H9 (cell line): Measurements from ENCODE around the gene TSC22D3. TPM values are rescaled to one million over a fixed set of nuclear protein-coding genes. Genes with fewer than 3 reads are reported as not detected.

ENCODE experiments used
- DNase-seq: peaks from one replicate; pipeline ENCODE4 v3.0.0-alpha.2; 2017
- H2AFZ ChIP-seq: one replicate; pipeline ENCODE4 v1.6.1; 2013; ENCODE audit warnings: mild to moderate bottlenecking, low read length, control low read depth, moderate library complexity
- H2AK5ac ChIP-seq: 2 replicates; pipeline ENCODE4 v1.6.1; 2013; ENCODE audit warnings: low read length, control low read depth, mixed read lengths; ENCODE audit not compliant: insufficient read length
- H2BK120ac ChIP-seq: one replicate; pipeline ENCODE4 v1.6.1; 2013; ENCODE audit warnings: low read depth, mild to moderate bottlenecking, low read length, control low read depth, inconsistent platforms; ENCODE audit not compliant: poor library complexity, severe bottlenecking
- H2BK12ac ChIP-seq: 2 replicates; pipeline ENCODE4 v1.6.1; 2013; ENCODE audit warnings: low read length, control low read depth, mixed read lengths, low read depth; ENCODE audit not compliant: insufficient read length
- H2BK15ac ChIP-seq: 2 replicates; pipeline ENCODE4 v1.6.1; 2013; ENCODE audit warnings: low read depth, low read length, control low read depth
- H2BK20ac ChIP-seq: one replicate; pipeline ENCODE4 v1.6.1; 2013; ENCODE audit warnings: low read depth, mild to moderate bottlenecking, low read length, control low read depth, inconsistent platforms; ENCODE audit not compliant: poor library complexity, severe bottlenecking
- H2BK5ac ChIP-seq: 2 replicates; pipeline ENCODE4 v1.6.1; 2013; ENCODE audit warnings: low read length, control low read depth, mixed read lengths; ENCODE audit not compliant: insufficient read length
- H3K14ac ChIP-seq: 2 replicates; pipeline ENCODE4 v1.6.1; 2013; ENCODE audit warnings: low read length, control low read depth; ENCODE audit not compliant: insufficient read depth
- H3K18ac ChIP-seq: 2 replicates; pipeline ENCODE4 v1.6.1; 2013; ENCODE audit warnings: low read depth, mild to moderate bottlenecking, mixed read lengths, low read length, control low read depth; ENCODE audit not compliant: insufficient read length
- H3K23ac ChIP-seq: 2 replicates; pipeline ENCODE4 v1.6.1; 2013; ENCODE audit warnings: low read length, control low read depth, mixed read lengths, low read depth; ENCODE audit not compliant: insufficient read length
- H3K23me2 ChIP-seq: 2 replicates; pipeline ENCODE4 v1.6.1; 2013; ENCODE audit warnings: low read depth, mild to moderate bottlenecking, mixed read lengths, low read length, control low read depth; ENCODE audit not compliant: insufficient read length, poor library complexity, severe bottlenecking
- H3K27ac ChIP-seq: 2 replicates; pipeline ENCODE4 v1.5.1; 2013; ENCODE audit warnings: low read length, control low read depth, mixed read lengths, low read depth; ENCODE audit not compliant: insufficient read length
- H3K27me3 ChIP-seq: 2 replicates; pipeline ENCODE4 v1.6.1; 2013; ENCODE audit warnings: low read length, control low read depth, inconsistent platforms; ENCODE audit not compliant: insufficient read depth
- H3K4ac ChIP-seq: 2 replicates; pipeline ENCODE4 v1.6.1; 2013; ENCODE audit warnings: low read depth, mild to moderate bottlenecking, control low read depth, inconsistent platforms, low read length, moderate library complexity
- H3K4me1 ChIP-seq: 2 replicates; pipeline ENCODE4 v1.6.1; 2013; ENCODE audit warnings: low read length, control low read depth, inconsistent platforms; ENCODE audit not compliant: insufficient read depth
- H3K4me2 ChIP-seq: 2 replicates; pipeline ENCODE4 v1.6.1; 2013; ENCODE audit warnings: low read length, control low read depth, mixed read lengths; ENCODE audit not compliant: insufficient read length, insufficient read depth
- H3K56ac ChIP-seq: 2 replicates; pipeline ENCODE4 v1.6.1; 2013; ENCODE audit warnings: low read depth, mild to moderate bottlenecking, mixed read lengths, low read length, control low read depth; ENCODE audit not compliant: insufficient read length
- H3K79me1 ChIP-seq: 2 replicates; pipeline ENCODE4 v1.6.1; 2013; ENCODE audit warnings: low read depth, mild to moderate bottlenecking, moderate library complexity, low read length, control low read depth, inconsistent platforms; ENCODE audit not compliant: insufficient read depth, poor library complexity, severe bottlenecking
- H3K79me2 ChIP-seq: 2 replicates; pipeline ENCODE4 v1.6.1; 2013; ENCODE audit warnings: low read length, control low read depth, inconsistent platforms; ENCODE audit not compliant: insufficient read depth
- H3K9ac ChIP-seq: 2 replicates; pipeline ENCODE4 v1.6.1; 2013; ENCODE audit warnings: low read length, control low read depth, mixed read lengths; ENCODE audit not compliant: insufficient read length; ENCODE audit errors: extremely low read depth
- H3K9me3 ChIP-seq: one replicate; pipeline ENCODE4 v1.6.1; 2013; ENCODE audit warnings: low read depth, low read length, inconsistent platforms; ENCODE audit not compliant: control insufficient read depth
- H3T11ph ChIP-seq: one replicate; pipeline ENCODE4 v1.6.1; 2013; ENCODE audit warnings: mild to moderate bottlenecking, low read length, control low read depth, inconsistent platforms
- H4K20me1 ChIP-seq: one replicate; pipeline ENCODE4 v1.6.1; 2013; ENCODE audit not compliant: control insufficient read depth, insufficient read length, insufficient read depth
- H4K5ac ChIP-seq: 2 replicates; pipeline ENCODE4 v1.6.1; 2013; ENCODE audit warnings: low read depth, mild to moderate bottlenecking, mixed read lengths, low read length, control low read depth; ENCODE audit not compliant: insufficient read length
- H4K8ac ChIP-seq: replicated peaks from 2 replicates; pipeline ENCODE4 v1.6.1; 2013; ENCODE audit warnings: low read length, control low read depth, mixed read lengths, low read depth; ENCODE audit not compliant: insufficient read length
- H4K91ac ChIP-seq: 2 replicates; pipeline ENCODE4 v1.6.1; 2013; ENCODE audit warnings: low read depth, mild to moderate bottlenecking, moderate library complexity, mixed read lengths, low read length, control low read depth; ENCODE audit not compliant: insufficient read length
- H3K27ac Mint-ChIP-seq, 3 experiments: 2 replicates in 2 of 3; 3 replicates in 1 of 3; pipeline ENCODE4 v1.8.0; 2020 to 2021; ENCODE audit warnings: mixed read lengths in 3 of 3, mild to moderate bottlenecking in 1 of 3, moderate library complexity in 1 of 3
- H3K27me3 Mint-ChIP-seq: 2 replicates; pipeline ENCODE4 v1.8.0; 2021; ENCODE audit warnings: low read depth, mild to moderate bottlenecking, moderate library complexity, mixed read lengths
- H3K36me3 Mint-ChIP-seq, 3 experiments: 2 replicates in 2 of 3; 3 replicates in 1 of 3; pipeline ENCODE4 v1.8.0; 2020 to 2021; ENCODE audit warnings: low read depth in 3 of 3, mixed read lengths in 3 of 3; ENCODE audit not compliant: insufficient read depth in 1 of 3
- H3K4me1 Mint-ChIP-seq, 2 experiments: 2 replicates each; pipeline ENCODE4 v1.8.0; 2020; ENCODE audit warnings: mixed read lengths in 2 of 2
- H3K4me3 Mint-ChIP-seq, 2 experiments: 2 replicates in 1 of 2; 3 replicates in 1 of 2; pipeline ENCODE4 v1.8.0; 2020 to 2021; ENCODE audit warnings: mild to moderate bottlenecking in 2 of 2, mixed read lengths in 2 of 2, moderate library complexity in 1 of 2
- H3K9me3 Mint-ChIP-seq, 2 experiments: 2 replicates in 1 of 2; 3 replicates in 1 of 2; pipeline ENCODE4 v1.8.0; 2020; ENCODE audit warnings: mild to moderate bottlenecking in 2 of 2, mixed read lengths in 2 of 2, moderate library complexity in 1 of 2
- WGBS: extraction: QIAGEN DNeasy Blood & Tissue Kit; methylation state at CpG from one replicate; pipeline ENCODE4 v1.1.7; 2013; ENCODE audit warnings: missing lambda C conversion rate, low lambda C conversion rate, mixed read lengths; ENCODE audit not compliant: insufficient read length; ENCODE audit errors: extremely low coverage; 5-methylcytosine and 5-hydroxymethylcytosine counted together
- total RNA-seq: library from RNA; stranded (reverse); gene quantifications from 2 replicates; pipeline ENCODE4 v1.2.1, GENCODE V29; 2021
- TF ChIP-seq, protein P1 (sequence below): fragments of 200-600 bp; sonication (generic); conservative IDR thresholded peaks from 3 replicates; pipeline ENCODE4 v1.8.0; 2021; ENCODE audit warnings: antibody characterized with exemption, mild to moderate bottlenecking

The TSC22D3 gene
- total RNA-seq, 1 experiment from 2014 or later = 10.5 TPM

DNA sequence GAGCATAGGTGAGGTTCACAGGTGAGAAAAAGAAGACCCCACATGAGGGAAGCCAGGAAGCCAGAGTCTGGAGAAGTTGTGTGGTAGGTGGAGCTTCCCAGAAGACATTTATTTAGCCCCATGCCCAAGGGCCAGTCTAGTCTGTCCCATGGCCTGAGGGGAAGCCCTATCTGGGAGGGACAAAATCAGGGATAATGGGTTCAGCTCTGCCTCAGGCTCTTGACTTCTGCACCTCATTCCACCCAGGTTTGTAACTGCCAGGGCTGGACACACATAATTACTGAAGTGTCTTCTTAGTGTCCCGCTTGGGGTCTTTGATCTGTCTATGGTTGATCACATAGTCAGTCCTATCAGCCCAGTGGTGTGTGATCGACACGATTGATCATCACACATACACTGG lies 36.0 kb downstream of the TSC22D3 start:
- H3K4me1 Mint-ChIP-seq = peaks cover 19 to 42% of the 10 kb centered on the region in 2 experiments
- peaks cover 0 to 54% of the 10 kb centered on the region in 2 experiments; a peak in 2 of 5 replicates for H3K9me3 Mint-ChIP-seq
- Histone ChIP-seq H4K20me1 (no peaks in the 10 kb centered on the region), H4K91ac (no peak overlapping the region), H2AFZ (no peak overlapping the region), H3K4ac (no peak overlapping the region), H3K4me1 (no peaks in the 10 kb centered on the region; the same call in 1 of the 2 replicates), H3K27ac (no peak overlapping the region), H2BK120ac (no peak overlapping the region), H3K23ac (no peak overlapping the region), H3K27me3 (no peaks in the 10 kb centered on the region; the same call in 1 of the 2 replicates), H3T11ph (no peak overlapping the region), H4K8ac (no peak overlapping the region), H3K9me3 (no peaks in the 10 kb centered on the region), H3K79me1 (no peaks in the 10 kb centered on the region), H3K56ac (no peak overlapping the region), H3K14ac (no peak overlapping the region), H3K9ac (no peak overlapping the region), H2BK12ac (no peak overlapping the region), H2BK20ac (no peak overlapping the region), H2AK5ac (no peak overlapping the region), H4K5ac (no peak overlapping the region), H3K4me2 (no peak overlapping the region), H2BK15ac (no peak overlapping the region), H3K23me2 (no peaks in the 10 kb centered on the region), H2BK5ac (no peak overlapping the region), H3K18ac (no peak overlapping the region), H3K79me2 (no peaks in the 10 kb centered on the region)
- peaks cover 11% of the 10 kb centered on the region for H3K27me3 Mint-ChIP-seq
- H3K27ac Mint-ChIP-seq = no peak overlapping the region; a peak in 1 of 7 replicates
- no CpG with 5 or more reads among the region's 3 CpGs for WGBS
- no peak overlapping the region for H3K4me3 Mint-ChIP-seq
- peaks cover 0 to 2% (median 0%) of the 10 kb centered on the region in 3 experiments; a peak in 2 of 7 replicates for H3K36me3 Mint-ChIP-seq
- TF ChIP-seq, protein P1, sequence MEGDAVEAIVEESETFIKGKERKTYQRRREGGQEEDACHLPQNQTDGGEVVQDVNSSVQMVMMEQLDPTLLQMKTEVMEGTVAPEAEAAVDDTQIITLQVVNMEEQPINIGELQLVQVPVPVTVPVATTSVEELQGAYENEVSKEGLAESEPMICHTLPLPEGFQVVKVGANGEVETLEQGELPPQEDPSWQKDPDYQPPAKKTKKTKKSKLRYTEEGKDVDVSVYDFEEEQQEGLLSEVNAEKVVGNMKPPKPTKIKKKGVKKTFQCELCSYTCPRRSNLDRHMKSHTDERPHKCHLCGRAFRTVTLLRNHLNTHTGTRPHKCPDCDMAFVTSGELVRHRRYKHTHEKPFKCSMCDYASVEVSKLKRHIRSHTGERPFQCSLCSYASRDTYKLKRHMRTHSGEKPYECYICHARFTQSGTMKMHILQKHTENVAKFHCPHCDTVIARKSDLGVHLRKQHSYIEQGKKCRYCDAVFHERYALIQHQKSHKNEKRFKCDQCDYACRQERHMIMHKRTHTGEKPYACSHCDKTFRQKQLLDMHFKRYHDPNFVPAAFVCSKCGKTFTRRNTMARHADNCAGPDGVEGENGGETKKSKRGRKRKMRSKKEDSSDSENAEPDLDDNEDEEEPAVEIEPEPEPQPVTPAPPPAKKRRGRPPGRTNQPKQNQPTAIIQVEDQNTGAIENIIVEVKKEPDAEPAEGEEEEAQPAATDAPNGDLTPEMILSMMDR = no peak
- no peak for DNase-seq
